GM10847 (cell line): ENCODE data around the gene KLF16.

Source experiments
- POLR2A ChIP-seq: IDR thresholded peaks from 2 replicates; pipeline ENCODE4 v1.6.1; 2011; ENCODE audit not compliant: insufficient read length; ENCODE audit errors: extremely low read depth

Gene KLF16

DNA sequence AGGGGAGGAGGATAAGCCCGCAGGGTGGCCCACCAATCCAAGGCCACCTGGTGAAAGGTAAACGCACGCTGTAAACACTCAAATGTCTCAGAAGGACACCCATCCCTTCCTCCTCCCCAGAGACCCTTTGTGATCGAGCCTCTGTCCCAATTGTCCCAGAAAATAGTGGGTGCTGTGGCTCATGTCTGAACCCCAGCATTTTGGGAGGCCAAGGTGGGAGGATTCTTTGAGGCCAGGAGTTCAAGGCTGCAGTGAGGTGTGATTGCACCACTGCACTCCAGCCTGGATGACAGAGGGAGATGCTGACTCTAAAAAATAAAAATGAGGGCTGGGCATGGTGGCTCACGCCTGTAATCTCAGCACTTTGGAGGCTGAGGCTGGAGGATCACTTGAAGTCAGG, 25.0 kb upstream of the KLF16 start:
- no peak for TF ChIP-seq POLR2A

GRCh38 chr19:1885398-1886119, 22.2 kb upstream of the KLF16 start, which contains the start of gene ABHD17A:
TSS of gene ABHD17A (minus strand) at chr19:1885496. CDS start at chr19:1881566, 3,930 bp downstream.
- peak; percentile 45 for TF ChIP-seq POLR2A

DNA sequence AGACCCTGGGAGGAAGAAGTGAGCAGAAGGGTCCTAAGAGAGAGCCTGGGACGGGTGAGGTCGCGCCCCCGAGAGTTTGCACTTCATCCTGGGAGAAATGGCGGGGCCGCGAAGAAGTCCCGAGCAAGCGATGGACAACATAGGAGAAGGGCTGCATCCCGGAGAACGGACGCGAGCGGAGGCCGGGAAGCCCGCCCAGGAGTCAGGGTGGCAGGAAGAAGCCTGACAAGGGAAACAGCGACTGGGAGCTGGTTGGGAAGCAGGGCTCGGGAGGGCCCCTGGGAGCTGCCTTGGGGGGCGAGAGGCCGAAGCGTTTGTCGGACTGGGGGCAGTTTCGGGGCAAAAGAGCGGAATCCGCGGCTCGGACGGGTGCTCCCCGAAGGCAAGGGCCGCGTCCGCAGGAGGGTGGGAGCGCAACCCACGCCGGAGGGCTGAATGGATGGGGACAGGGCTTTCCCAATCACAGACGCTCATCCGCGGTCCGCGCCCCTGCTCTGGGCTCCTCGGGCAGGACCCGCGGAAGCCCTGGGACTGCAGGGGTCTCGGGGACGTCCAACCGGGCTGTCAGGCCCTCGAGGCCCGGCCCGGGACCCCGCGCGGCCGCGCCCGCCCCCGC, 21.4 kb upstream of the KLF16 start:
- TF ChIP-seq POLR2A = no peak

- TF ChIP-seq POLR2A = no peak
These were observed 20.9 kb upstream of the KLF16 start for GRCh38 chr19:1884291-1884718.

DNA sequence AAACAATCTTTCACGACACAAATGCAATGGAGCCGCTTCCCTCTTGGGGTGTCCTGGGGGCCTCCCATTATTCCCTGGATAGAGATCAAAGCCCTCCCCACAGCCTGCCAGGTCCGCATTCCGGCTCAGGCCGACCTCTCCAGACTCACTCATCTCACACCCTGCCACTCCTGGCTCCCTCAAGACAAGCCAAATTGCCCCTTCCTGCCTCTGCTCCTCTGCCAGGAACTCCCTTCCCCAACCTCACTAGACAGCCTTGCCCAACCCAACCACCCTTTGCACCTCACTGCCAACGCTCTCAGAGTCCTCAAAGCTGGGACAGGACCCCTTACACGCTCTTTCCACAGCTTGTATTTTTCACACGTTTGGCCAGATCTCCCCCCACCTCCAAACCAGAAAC, 20.4 kb upstream of the KLF16 start:
- no peak for TF ChIP-seq POLR2A

- TF ChIP-seq POLR2A = no peak
These were observed 19.7 kb upstream of the KLF16 start for GRCh38 chr19:1882786-1883692.

DNA sequence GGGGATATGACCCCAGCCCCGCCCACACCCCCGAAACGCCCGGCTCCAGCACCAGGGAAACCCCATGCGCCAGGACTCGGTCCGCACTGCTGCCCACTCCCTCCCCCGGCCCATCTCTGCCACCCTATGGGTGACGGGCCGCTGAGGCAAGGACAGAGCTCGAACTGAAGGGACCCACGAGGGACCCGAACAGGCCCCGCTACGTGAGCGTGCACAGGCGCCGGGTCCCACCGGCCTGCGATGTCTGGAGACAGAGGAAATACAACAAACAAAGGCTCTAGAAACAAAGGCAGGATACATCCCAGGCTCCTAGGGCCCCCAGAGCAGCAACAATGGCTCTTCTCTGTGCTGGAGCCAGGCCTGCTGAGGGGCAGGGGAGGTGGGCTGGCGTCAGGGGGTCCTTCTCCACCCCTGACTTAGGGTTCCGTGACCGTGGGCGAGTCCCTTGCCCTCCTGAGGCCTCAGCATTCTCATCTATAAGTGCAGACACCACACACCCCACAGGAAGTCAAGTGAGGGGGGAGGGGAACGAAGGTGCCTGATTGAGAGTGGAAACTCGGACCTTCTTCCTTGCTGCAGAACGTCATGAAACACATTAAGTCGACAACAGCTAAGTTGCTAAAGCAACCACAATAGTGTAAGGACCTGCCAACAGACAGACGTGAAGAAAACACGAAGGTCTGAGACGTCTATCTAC, 18.9 kb upstream of the KLF16 start:
- TF ChIP-seq POLR2A = no peak

GRCh38 chr19:1880611-1881392, 17.4 kb upstream of the KLF16 start:
- TF ChIP-seq POLR2A = no peak

DNA sequence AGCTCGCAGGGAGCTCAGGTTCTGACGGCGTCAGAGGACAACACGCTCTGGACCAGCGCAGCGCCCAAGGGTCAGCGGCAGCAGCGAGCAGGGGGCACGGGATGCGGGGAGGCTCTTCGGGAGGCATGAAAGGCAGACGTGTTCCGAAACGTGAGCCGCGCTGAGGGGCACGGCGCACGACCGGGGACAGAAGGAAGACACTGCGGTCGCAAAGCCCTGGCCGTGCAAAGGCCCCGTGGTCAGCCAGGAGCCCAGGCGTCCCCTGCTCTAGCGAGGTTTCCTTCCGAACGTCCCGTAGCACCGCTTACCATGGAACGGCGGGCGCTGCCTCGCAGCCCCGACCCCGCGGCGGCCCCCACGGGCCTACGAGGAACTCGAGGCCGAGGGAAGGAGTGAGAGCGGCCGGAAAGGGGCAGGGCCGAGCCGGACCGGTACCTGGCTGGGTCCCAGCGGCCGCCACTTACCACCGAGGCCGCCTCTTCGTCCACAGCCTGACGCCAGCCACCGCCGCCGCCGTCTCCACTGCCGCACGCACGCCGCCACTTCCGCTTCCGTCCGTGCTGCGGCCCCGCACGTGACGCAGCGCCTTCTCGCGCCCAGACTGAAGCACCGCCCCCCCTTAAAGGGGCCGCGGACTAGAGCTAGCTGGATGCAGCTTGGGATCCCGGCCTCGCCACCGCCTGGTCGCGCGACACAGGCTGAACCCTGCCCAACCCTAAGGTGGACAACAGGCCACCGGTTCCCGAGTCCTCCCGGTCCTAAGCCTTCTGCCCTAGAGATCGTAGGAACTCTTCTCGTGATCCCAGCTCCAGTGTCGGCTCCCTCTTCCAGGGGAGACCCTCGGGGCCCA, 12.5 kb upstream of the KLF16 start:
- peak; percentile 91 for TF ChIP-seq POLR2A

- TF ChIP-seq POLR2A = no peak
These were observed 11.3 kb upstream of the KLF16 start for GRCh38 chr19:1874554-1875185.

DNA sequence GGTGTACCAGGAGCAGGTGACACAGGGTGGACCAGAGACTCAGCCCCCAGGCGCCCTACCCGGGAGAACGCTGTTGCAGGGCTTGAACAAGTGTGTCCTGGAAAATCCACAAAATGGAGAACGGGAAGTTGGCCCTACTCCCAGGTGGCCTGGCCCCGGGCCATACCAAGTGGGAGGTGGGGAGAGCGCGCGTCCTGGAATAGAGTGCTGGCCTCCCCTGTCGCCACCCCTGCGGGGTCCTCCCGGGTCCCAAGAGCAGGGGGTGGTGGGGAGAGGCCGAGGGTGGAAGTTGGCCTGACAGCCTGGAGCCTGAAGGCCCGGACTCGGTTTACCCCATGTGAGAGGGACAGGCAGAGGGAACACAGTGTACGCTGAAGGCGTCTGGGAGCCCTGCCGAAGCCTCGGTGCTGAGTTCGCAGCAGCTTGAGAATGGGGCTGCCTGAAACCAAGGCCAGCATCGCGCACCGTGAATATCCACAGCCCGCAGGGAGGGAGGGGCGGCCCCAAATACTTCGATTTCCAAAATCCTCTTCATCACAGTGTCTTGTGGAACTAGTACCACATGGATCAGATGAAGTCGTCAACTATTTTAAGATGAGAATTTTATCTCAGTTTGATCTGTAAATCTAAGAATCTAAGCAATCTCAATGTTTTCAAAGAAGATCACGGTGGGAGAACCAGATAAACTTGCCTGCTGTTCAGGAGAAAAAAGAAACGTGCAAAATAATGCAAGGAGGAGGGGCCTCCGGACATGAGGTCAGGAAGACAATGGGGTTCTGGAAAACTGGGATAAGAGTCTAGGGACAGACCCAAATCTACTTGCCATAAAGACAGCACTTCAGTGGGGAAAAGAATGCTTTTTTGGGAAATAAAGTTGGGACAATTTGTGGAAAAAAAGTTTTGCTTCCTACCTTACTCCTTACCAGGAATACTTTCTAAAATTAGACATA, 10.4 kb upstream of the KLF16 start:
- TF ChIP-seq POLR2A = no peak
